Effector memory CD4-positive, alpha-beta T cell (primary cell): ENCODE data around the gene GNG8.

Experiments used
- DNase-seq, 3 donors: peaks; one replicate each; pipeline ENCODE4 v3.0.0-alpha.2; 2020
- H3K27ac ChIP-seq: 2 replicates; pipeline ENCODE4 v1.7.0; 2013; ENCODE audit warnings: mild to moderate bottlenecking, low read length, moderate library complexity; ENCODE audit not compliant: insufficient read depth, poor library complexity, severe bottlenecking
- H3K27me3 ChIP-seq: replicated peaks from 2 replicates; pipeline ENCODE4 v1.7.0; 2013; ENCODE audit warnings: mild to moderate bottlenecking, low read length; ENCODE audit not compliant: insufficient read depth, control insufficient read depth, poor library complexity, severe bottlenecking
- H3K36me3 ChIP-seq: 2 replicates; pipeline ENCODE4 v1.7.0; 2013; ENCODE audit warnings: mild to moderate bottlenecking, low read length, moderate library complexity; ENCODE audit not compliant: control insufficient read depth, insufficient read depth
- H3K4me1 ChIP-seq: 2 replicates; pipeline ENCODE4 v1.7.0; 2013; ENCODE audit warnings: low read length, mild to moderate bottlenecking; ENCODE audit not compliant: control insufficient read depth, insufficient read depth, poor library complexity, severe bottlenecking
- H3K4me3 ChIP-seq: 2 replicates; pipeline ENCODE4 v1.7.0; 2013; ENCODE audit warnings: low read length, low read depth, mild to moderate bottlenecking; ENCODE audit not compliant: insufficient read depth, poor library complexity, severe bottlenecking
- H3K9me3 ChIP-seq: 2 replicates; pipeline ENCODE4 v1.7.0; 2013; ENCODE audit warnings: mild to moderate bottlenecking, low read length, moderate library complexity; ENCODE audit not compliant: control insufficient read depth

The GNG8 gene

GRCh38 chr19:46660551-46661019, 24.6 kb upstream of the GNG8 start:
- Histone ChIP-seq H3K27ac (no peak overlapping the region), H3K9me3 (no peaks in the 10 kb centered on the region), H3K27me3 (peaks cover 33% of the 10 kb centered on the region), H3K4me3 (peak overlapping the region; percentile 52), H3K4me1 (peaks cover 16% of the 10 kb centered on the region), H3K36me3 (no peaks in the 10 kb centered on the region)
- no peak for DNase-seq

- H3K36me3 ChIP-seq, result no peaks in the 10 kb centered on the region
- H3K9me3 ChIP-seq, result no peaks in the 10 kb centered on the region
- H3K4me1 ChIP-seq, result peaks cover 16% of the 10 kb centered on the region
- DNase-seq, result no peak
- H3K27ac ChIP-seq, result no peak overlapping the region
- H3K4me3 ChIP-seq, result peak overlapping the region; percentile 52
- peaks cover 33% of the 10 kb centered on the region for H3K27me3 ChIP-seq
These were observed 24.1 kb upstream of the GNG8 start for GRCh38 chr19:46660008-46660517.

- peaks cover 33% of the 10 kb centered on the region for H3K27me3 ChIP-seq
- H3K27ac ChIP-seq, result no peak overlapping the region
- H3K9me3 ChIP-seq, result no peaks in the 10 kb centered on the region
- H3K4me3 ChIP-seq, result no peak overlapping the region
- no peak for DNase-seq
- H3K4me1 ChIP-seq, result peaks cover 16% of the 10 kb centered on the region
- H3K36me3 ChIP-seq, result no peaks in the 10 kb centered on the region
These were observed 23.4 kb upstream of the GNG8 start for GRCh38 chr19:46659151-46660007.

- peaks cover 16% of the 10 kb centered on the region for H3K4me1 ChIP-seq
- H3K27ac ChIP-seq, result no peak overlapping the region
- H3K36me3 ChIP-seq, result no peaks in the 10 kb centered on the region
- no peaks in the 10 kb centered on the region for H3K9me3 ChIP-seq
- peaks cover 33% of the 10 kb centered on the region for H3K27me3 ChIP-seq
- H3K4me3 ChIP-seq, result no peak overlapping the region
- no peak for DNase-seq
These were observed 20.5 kb upstream of the GNG8 start for GRCh38 chr19:46656541-46656940.

GRCh38 chr19:46654621-46655152, 18.7 kb upstream of the GNG8 start:
- Histone ChIP-seq H3K27ac (no peak overlapping the region), H3K36me3 (no peaks in the 10 kb centered on the region), H3K4me1 (peaks cover 5% of the 10 kb centered on the region), H3K9me3 (no peaks in the 10 kb centered on the region), H3K4me3 (no peak overlapping the region), H3K27me3 (peaks cover 28% of the 10 kb centered on the region)
- no peak for DNase-seq

- H3K9me3 ChIP-seq, result no peaks in the 10 kb centered on the region
- DNase-seq, result no peak
- H3K27me3 ChIP-seq, result peaks cover 15% of the 10 kb centered on the region
- no peaks in the 10 kb centered on the region for H3K36me3 ChIP-seq
- H3K4me3 ChIP-seq, result no peak overlapping the region
- H3K27ac ChIP-seq, result no peak overlapping the region
- H3K4me1 ChIP-seq, result no peaks in the 10 kb centered on the region
These were observed 14.4 kb upstream of the GNG8 start for GRCh38 chr19:46650445-46650844.

- DNase-seq, result no peak
- no peaks in the 10 kb centered on the region for H3K9me3 ChIP-seq
- no peaks in the 10 kb centered on the region for H3K4me1 ChIP-seq
- H3K4me3 ChIP-seq, result no peak overlapping the region
- H3K27me3 ChIP-seq, result peaks cover 15% of the 10 kb centered on the region
- no peak overlapping the region for H3K27ac ChIP-seq
- no peaks in the 10 kb centered on the region for H3K36me3 ChIP-seq
These were observed 13.3 kb upstream of the GNG8 start for GRCh38 chr19:46648961-46649960.

GRCh38 chr19:46648060-46648960, 12.3 kb upstream of the GNG8 start:
- Histone ChIP-seq H3K4me1 (no peaks in the 10 kb centered on the region), H3K27me3 (peaks cover 15% of the 10 kb centered on the region), H3K36me3 (no peaks in the 10 kb centered on the region), H3K27ac (no peak overlapping the region), H3K9me3 (no peaks in the 10 kb centered on the region), H3K4me3 (no peak overlapping the region)
- DNase-seq, result no peak

- no peak for DNase-seq
- Histone ChIP-seq H3K4me1 (no peaks in the 10 kb centered on the region), H3K27ac (no peak overlapping the region), H3K27me3 (peaks cover 15% of the 10 kb centered on the region), H3K36me3 (no peaks in the 10 kb centered on the region), H3K4me3 (no peak overlapping the region), H3K9me3 (no peaks in the 10 kb centered on the region)
These were observed 10.4 kb upstream of the GNG8 start for GRCh38 chr19:46646402-46646801.
